Measurements from ENCODE around the gene LRRC32.

GRCh38 chr11:76678321-76678720 is 7.8 kb upstream of the LRRC32 start:
- TF ChIP-seq CTCF (IDR thresholded peaks at IDR 0.05; ENCODE audit: poor library complexity, severe bottlenecking): no peak
- TF ChIP-seq EP300 (conservative IDR thresholded peaks at IDR 0.05; ENCODE audit: poor library complexity, severe bottlenecking): no peak
- no peak for TF ChIP-seq MXI1 (conservative IDR thresholded peaks at IDR 0.05; ENCODE audit: poor library complexity, severe bottlenecking)
- no peak for TF ChIP-seq RAD21 (conservative IDR thresholded peaks at IDR 0.05)
- no peak for TF ChIP-seq EZH2 (IDR thresholded peaks at IDR 0.05; ENCODE audit: borderline replicate concordance, insufficient read depth, low read length, poor library complexity, severe bottlenecking)
- no peak for TF ChIP-seq SMC3 (conservative IDR thresholded peaks at IDR 0.05; ENCODE audit: poor library complexity)
- no peak for TF ChIP-seq POLR2AphosphoS5 (IDR thresholded peaks at IDR 0.05)
- no peak for TF ChIP-seq REST (IDR thresholded peaks at IDR 0.05; ENCODE audit: borderline replicate concordance)

Measured in neural cell (in vitro differentiated cells).